ENCODE results near the gene AHNAK2. TPM values are rescaled to one million over a fixed set of nuclear protein-coding genes. Genes with fewer than 3 reads are reported as not detected.
"Not testable (repeated sequence)": the region's sequence is repeated elsewhere in the genome, so short reads cannot be mapped to it uniquely, and the experiment has no call there.

Gene AHNAK2
- total RNA-seq, 4 donors from 2014 or later, result 3.2 to 19.0 (median 10.7) TPM

GRCh38 chr14:104917116-104917515 is 61.1 kb downstream of the AHNAK2 start:
- no peak for DNase-seq
- no peak for TF ChIP-seq CTCF (IDR thresholded peaks at IDR 0.05)
- Histone ChIP-seq H3K4me3 (no peak overlapping the region), H3K4me1 (no peaks in the 10 kb centered on the region), H3K9me3 (peaks cover 0 to 4% (median 2%) of the 10 kb centered on the region in 4 donors), H3K27me3 (no peaks in the 10 kb centered on the region), H3K36me3 (no peaks in the 10 kb centered on the region), H3K27ac (no peak overlapping the region)

GRCh38 chr14:104913435-104913834 is 64.7 kb downstream of the AHNAK2 start:
- Histone ChIP-seq H3K36me3 (no peaks in the 10 kb centered on the region), H3K4me1 (no peaks in the 10 kb centered on the region), H3K4me3 (no peak overlapping the region), H3K27ac (no peak overlapping the region), H3K27me3 (no peaks in the 10 kb centered on the region), H3K9me3 (peaks cover 0 to 12% (median 2%) of the 10 kb centered on the region in 4 donors)
- no peak for TF ChIP-seq CTCF (IDR thresholded peaks at IDR 0.05)
- TF ChIP-seq POLR2A (IDR thresholded peaks at IDR 0.05), result no peak
- no peak for DNase-seq

DNA sequence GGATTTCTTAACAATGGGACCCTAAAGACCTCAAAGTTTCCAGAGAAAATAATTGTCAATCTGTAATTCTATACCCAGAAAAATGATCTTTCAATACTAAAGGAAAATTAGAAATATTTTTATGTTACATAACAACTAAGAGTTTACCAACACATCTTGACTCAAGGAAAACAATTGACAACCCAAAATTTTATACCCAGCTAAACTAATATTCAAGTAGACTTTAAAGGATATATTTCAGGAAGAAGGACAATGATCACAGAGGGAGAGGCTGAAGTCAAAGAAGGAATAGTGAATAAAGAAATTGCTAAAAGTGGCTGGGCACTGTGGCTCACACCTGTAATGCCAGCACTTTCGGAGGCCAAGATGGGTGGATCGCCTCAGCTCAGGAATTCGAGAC is 66.1 kb downstream of the AHNAK2 start:
- Histone ChIP-seq H3K9me3 (peaks cover 0 to 12% (median 2%) of the 10 kb centered on the region in 4 donors), H3K27ac (no peak overlapping the region), H3K4me1 (no peaks in the 10 kb centered on the region), H3K4me3 (no peak overlapping the region), H3K36me3 (no peaks in the 10 kb centered on the region), H3K27me3 (no peaks in the 10 kb centered on the region)
- DNase-seq, result no peak
- TF ChIP-seq CTCF (IDR thresholded peaks at IDR 0.05) (no peak), POLR2A (IDR thresholded peaks at IDR 0.05) (no peak)

- no peaks in the 10 kb centered on the region for H3K27me3 ChIP-seq
- H3K4me3 ChIP-seq, result no peak overlapping the region
- TF ChIP-seq CTCF (IDR thresholded peaks at IDR 0.05), result no peak
- no peak for TF ChIP-seq POLR2A (IDR thresholded peaks at IDR 0.05)
- H3K27ac ChIP-seq, result no peak overlapping the region
- no peaks in the 10 kb centered on the region for H3K4me1 ChIP-seq
- DNase-seq, result no peak
- no peaks in the 10 kb centered on the region for H3K36me3 ChIP-seq
- peaks cover 0 to 12% (median 2%) of the 10 kb centered on the region in 4 donors for H3K9me3 ChIP-seq
These were observed 69.9 kb downstream of the AHNAK2 start for GRCh38 chr14:104908303-104908702.

DNA sequence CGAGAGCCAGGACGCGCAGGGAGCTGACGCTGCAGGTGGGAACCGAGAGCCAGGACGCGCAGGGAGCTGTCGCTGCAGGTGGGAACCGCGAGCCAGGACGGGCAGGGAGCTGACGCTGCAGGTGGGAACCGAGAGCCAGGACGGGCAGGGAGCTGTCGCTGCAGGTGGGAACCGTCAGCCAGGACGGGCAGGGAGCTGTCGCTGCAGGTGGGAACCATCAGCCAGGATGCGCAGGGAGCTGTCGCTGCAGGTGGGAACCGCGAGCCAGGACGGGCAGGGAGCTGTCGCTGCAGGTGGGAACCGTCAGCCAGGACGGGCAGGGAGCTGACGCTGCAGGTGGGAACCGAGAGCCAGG is 72.6 kb downstream of the AHNAK2 start:
- not testable (repeated sequence) for H3K27ac ChIP-seq, DNase-seq, H3K4me1 ChIP-seq, H3K36me3 ChIP-seq, H3K9me3 ChIP-seq, H3K27me3 ChIP-seq, H3K4me3 ChIP-seq

- not testable (repeated sequence) for H3K27me3 ChIP-seq, DNase-seq, H3K27ac ChIP-seq, H3K4me1 ChIP-seq, H3K9me3 ChIP-seq, H3K36me3 ChIP-seq, H3K4me3 ChIP-seq
These were observed 73.3 kb downstream of the AHNAK2 start for GRCh38 chr14:104904650-104905578.

All from Peyer's patch (tissue), 4 donors.